ENCODE measurements around the gene CHSY1. TPM values are rescaled to one million over a fixed set of nuclear protein-coding genes. Genes with fewer than 3 reads are reported as not detected.

The CHSY1 gene
- total and polyA plus RNA-seq, 2 of the 4 experiments (the other 2 are of a cell fraction): 40.9 to 53.2 TPM

- ChIA-PET POLR2A (ENCODE audit: unreplicated experiment) (no interaction called here), CTCF (interaction anchor here (0.7 kb wide), 1 partner anchor 10 kb away, joined by 3 read pairs; no protein-coding TSS in a partner anchor)
- Histone ChIP-seq H3K9me1 (ENCODE audit: insufficient read depth, low read length) (no peaks in the 10 kb centered on the region), H4K8ac (ENCODE audit: low read depth in 2 of 2, low read length in 2 of 2) (no peak overlapping the region), H2BK120ac (ENCODE audit: low read depth, low read length) (no peak overlapping the region), H3K4me1 (ENCODE audit: control insufficient read depth, insufficient read depth, low read length) (no peaks in the 10 kb centered on the region), H3K23ac (ENCODE audit: low read depth, low read length) (no peak overlapping the region), H3K79me1 (ENCODE audit: low read depth in 1 of 2, low read length in 2 of 2) (peaks cover 31 to 42% of the 10 kb centered on the region in 2 experiments), H2BK15ac (ENCODE audit: low read depth, low read length) (no peak overlapping the region), H2AFZ (replicated peaks; ENCODE audit: low read length, poor library complexity) (no peak overlapping the region), H3K56ac (ENCODE audit: extremely low read depth, insufficient read depth, low read length) (no peak overlapping the region), H3K9ac (ENCODE audit: low read depth, low read length) (no peak overlapping the region), H3K9me3 (ENCODE audit: control insufficient read depth, insufficient read depth, low read length) (no peaks in the 10 kb centered on the region), H4K91ac (ENCODE audit: insufficient read depth, low read depth, low read length) (no peak overlapping the region), H2BK5ac (ENCODE audit: low read depth, low read length, poor library complexity, severe bottlenecking) (no peak overlapping the region), H3K36me3 (ENCODE audit: control insufficient read depth, insufficient read depth, low read length) (peaks cover 46% of the 10 kb centered on the region), H3K4me2 (ENCODE audit: low read depth, low read length) (no peak overlapping the region), H3K4me3 (ENCODE audit: insufficient read depth, low read depth, low read length) (no peak overlapping the region), H4K20me1 (ENCODE audit: insufficient read depth, low read length) (peaks cover 23% of the 10 kb centered on the region), H3K18ac (ENCODE audit: low read depth, low read length) (no peak overlapping the region), H3K27me3 (ENCODE audit: control insufficient read depth, insufficient read depth, low read length) (no peaks in the 10 kb centered on the region), H3K27ac (ENCODE audit: insufficient read depth, low read length) (no peak overlapping the region), H2BK20ac (ENCODE audit: low read depth, low read length) (no peak overlapping the region), H2AK5ac (ENCODE audit: low read depth, low read length) (no peak overlapping the region), H2AK9ac (replicated peaks; ENCODE audit: low read depth, low read length, poor library complexity) (no peak overlapping the region), H3K4ac (ENCODE audit: low read depth, low read length) (no peak overlapping the region), H4K5ac (ENCODE audit: low read depth, low read length) (no peak overlapping the region), H3K14ac (replicated peaks; ENCODE audit: low read depth, low read length) (no peak overlapping the region)
- WGBS, 2 experiments (ENCODE audit: extremely low coverage in 2 of 2, insufficient read length in 1 of 2): no CpG with 5 or more reads among the region's 9 CpGs
- intact Hi-C loops (cut with micrococcal nuclease) (no loop called here), dilution Hi-C loops (cut with HindIII; ENCODE audit: low sequenced_read_pairs, unreplicated experiment) (no loop called here), in situ Hi-C loops (cut with MboI; ENCODE audit: low sequenced_read_pairs) (no loop called here)
- TF ChIP-seq FOS (IDR thresholded peaks at IDR 0.05; ENCODE audit: low read depth, low read length) (no peak), CEBPB (IDR thresholded peaks at IDR 0.05; ENCODE audit: low read depth, low read length) (no peak), ELK1 (IDR thresholded peaks at IDR 0.05; ENCODE audit: borderline replicate concordance, low read depth, low read length) (no peak), SMC3 (IDR thresholded peaks at IDR 0.05; ENCODE audit: low read depth, low read length) (no peak), CTCF (conservative IDR thresholded peaks at IDR 0.05; ENCODE audit: low read depth, low read length) (no peak), MAZ (IDR thresholded peaks at IDR 0.05; ENCODE audit: borderline replicate concordance, low read depth, low read length) (no peak), POLR2A (IDR thresholded peaks at IDR 0.05; ENCODE audit: low read depth, low read length) (no peak), MXI1 (IDR thresholded peaks at IDR 0.05; ENCODE audit: borderline replicate concordance, low read depth, low read length) (no peak), RAD21 (IDR thresholded peaks at IDR 0.05; ENCODE audit: low read length) (no peak), RFX5 (IDR thresholded peaks at IDR 0.05; ENCODE audit: low read depth, low read length) (no peak), CHD1 (IDR thresholded peaks at IDR 0.05; ENCODE audit: low read depth, low read length) (no peak), MAFK (IDR thresholded peaks at IDR 0.05; ENCODE audit: low read depth, low read length) (no peak), RCOR1 (IDR thresholded peaks at IDR 0.05; ENCODE audit: insufficient replicate concordance, low read length) (no peak), NFE2L2 (IDR thresholded peaks at IDR 0.05; ENCODE audit: low read depth, low read length) (no peak), BHLHE40 (IDR thresholded peaks at IDR 0.05; ENCODE audit: low read depth, low read length) (no peak), USF2 (IDR thresholded peaks at IDR 0.05; ENCODE audit: low read depth, low read length) (no peak)
- BruUV-seq (replicated peaks): no TSS peak
- DNase-seq: no peak
- ATAC-seq (ENCODE audit: low read depth): no peak
Observed at GRCh38 chr15:101286471-101287114, 34.7 kb upstream of the CHSY1 start.
